ENCODE measurements around the gene SLC35F3.

DNA sequence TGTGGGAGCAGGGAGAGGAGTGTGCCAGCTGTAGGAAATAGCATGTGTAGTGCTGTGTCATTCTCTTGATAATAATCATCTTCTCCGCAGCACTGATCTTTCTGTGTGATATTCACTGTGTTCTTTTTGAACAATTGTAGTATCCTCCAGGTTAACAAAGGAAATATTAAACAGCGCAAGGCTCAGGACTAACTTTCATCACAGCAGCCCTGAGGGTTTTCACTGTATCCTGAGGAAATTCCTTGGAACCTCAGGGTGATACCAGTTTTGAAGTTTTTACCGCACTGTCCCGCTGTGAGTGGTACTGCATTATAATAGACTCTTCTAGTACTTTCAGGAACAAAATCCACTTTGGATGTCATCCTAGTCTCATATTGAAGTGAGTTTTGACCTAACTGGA is 240.4 kb downstream of the SLC35F3 start:
- TF ChIP-seq, protein P1, sequence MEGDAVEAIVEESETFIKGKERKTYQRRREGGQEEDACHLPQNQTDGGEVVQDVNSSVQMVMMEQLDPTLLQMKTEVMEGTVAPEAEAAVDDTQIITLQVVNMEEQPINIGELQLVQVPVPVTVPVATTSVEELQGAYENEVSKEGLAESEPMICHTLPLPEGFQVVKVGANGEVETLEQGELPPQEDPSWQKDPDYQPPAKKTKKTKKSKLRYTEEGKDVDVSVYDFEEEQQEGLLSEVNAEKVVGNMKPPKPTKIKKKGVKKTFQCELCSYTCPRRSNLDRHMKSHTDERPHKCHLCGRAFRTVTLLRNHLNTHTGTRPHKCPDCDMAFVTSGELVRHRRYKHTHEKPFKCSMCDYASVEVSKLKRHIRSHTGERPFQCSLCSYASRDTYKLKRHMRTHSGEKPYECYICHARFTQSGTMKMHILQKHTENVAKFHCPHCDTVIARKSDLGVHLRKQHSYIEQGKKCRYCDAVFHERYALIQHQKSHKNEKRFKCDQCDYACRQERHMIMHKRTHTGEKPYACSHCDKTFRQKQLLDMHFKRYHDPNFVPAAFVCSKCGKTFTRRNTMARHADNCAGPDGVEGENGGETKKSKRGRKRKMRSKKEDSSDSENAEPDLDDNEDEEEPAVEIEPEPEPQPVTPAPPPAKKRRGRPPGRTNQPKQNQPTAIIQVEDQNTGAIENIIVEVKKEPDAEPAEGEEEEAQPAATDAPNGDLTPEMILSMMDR (IDR thresholded peaks at IDR 0.05) = no peak
- no peak for TF ChIP-seq POLR2A (IDR thresholded peaks at IDR 0.05)

Measured in adrenal gland (tissue), 5 donors.